Tibial nerve (tissue), 4 donors: Measurements from ENCODE around the gene MXI1.

ENCODE experiments used
- CTCF ChIP-seq, 5 experiments: fragments of 200-600 bp in 3 of 5; fragments of 450-650 bp in 2 of 5; sonication (generic) in 3 of 5; IDR thresholded peaks; one replicate each; pipeline ENCODE4 v1.5.1; 2016 to 2019; ENCODE audit warnings: antibody characterized with exemption in 5 of 5, mild to moderate bottlenecking in 3 of 5, moderate library complexity in 2 of 5
- EP300 ChIP-seq, 2 donors: sonication (generic); formaldehyde crosslinking; IDR thresholded peaks; one replicate each; pipeline ENCODE4 v1.6.1; 2017; ENCODE audit warnings: antibody characterized with exemption in 2 of 2, mild to moderate bottlenecking in 1 of 2
- POLR2A ChIP-seq, 2 donors: fragments of 450-650 bp; IDR thresholded peaks; one replicate each; pipeline ENCODE4 v1.6.1; 2017; ENCODE audit warnings: antibody characterized with exemption in 2 of 2, mild to moderate bottlenecking in 2 of 2, moderate library complexity in 2 of 2

- TF ChIP-seq EP300 (IDR thresholded peaks at IDR 0.05) (no peak), CTCF (IDR thresholded peaks at IDR 0.05) (no peak), POLR2A (IDR thresholded peaks at IDR 0.05) (no peak)
Measured at GRCh38 chr10:110260746-110261477, 53.5 kb downstream of the MXI1 start.
